GM21723 (cell line): Measurements from ENCODE around the gene ZNF229.
A peak's percentile ranks its signal among the peaks of the same experiment; 100 is the strongest.
"Not testable (repeated sequence)": the region's sequence is repeated elsewhere in the genome, so short reads cannot be mapped to it uniquely, and the experiment has no call there.

Source experiments
- ATAC-seq: cut with Tn5 transposase; IDR thresholded peaks from one replicate; pipeline ENCODE4 v1.9.1; 2021; ENCODE audit warnings: mild to moderate bottlenecking, moderate library complexity; ENCODE audit not compliant: unreplicated experiment

ZNF229 gene

GRCh38 chr19:44447916-44448674 is at the start of gene ZNF229:
ZNF229 (minus strand) TSS chr19:44448472; CDS start chr19:44442847, 5,625 bp downstream.
- no peak for ATAC-seq

GRCh38 chr19:44496711-44497110 is 48.4 kb upstream of the ZNF229 start:
- no peak for ATAC-seq

GRCh38 chr19:44476559-44477408 is 28.5 kb upstream of the ZNF229 start:
- no peak for ATAC-seq

- not testable (repeated sequence) for ATAC-seq
Observed at GRCh38 chr19:44468730-44469129, 20.5 kb upstream of the ZNF229 start.

- not testable (repeated sequence) for ATAC-seq
Observed at GRCh38 chr19:44462600-44463286, 14.5 kb upstream of the ZNF229 start.

DNA sequence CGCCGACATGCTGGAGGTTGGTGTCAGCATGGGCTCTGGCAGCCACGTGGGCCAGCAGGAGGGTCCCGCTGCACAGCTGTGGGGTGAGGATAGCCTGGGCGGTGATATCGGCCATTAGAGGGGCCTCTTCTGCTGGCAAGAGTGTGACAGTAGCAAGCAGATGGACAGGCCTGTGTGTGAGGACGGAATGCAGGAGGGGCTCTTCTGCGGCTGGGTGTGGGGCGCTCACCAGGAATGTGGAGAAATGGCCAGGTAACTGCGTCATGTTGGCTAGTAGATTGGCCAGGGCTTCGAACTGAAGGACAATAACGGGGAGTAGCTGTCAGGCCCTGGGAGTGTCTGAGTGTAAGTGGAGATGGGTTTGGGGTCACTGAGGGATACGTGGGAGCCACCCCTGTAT is 7.7 kb upstream of the ZNF229 start:
- not testable (repeated sequence) for ATAC-seq

- no peak for ATAC-seq
Observed at GRCh38 chr19:44455100-44455499, 6.8 kb upstream of the ZNF229 start.

GRCh38 chr19:44452367-44452766 is 4.1 kb upstream of the ZNF229 start:
- ATAC-seq, result no peak

DNA sequence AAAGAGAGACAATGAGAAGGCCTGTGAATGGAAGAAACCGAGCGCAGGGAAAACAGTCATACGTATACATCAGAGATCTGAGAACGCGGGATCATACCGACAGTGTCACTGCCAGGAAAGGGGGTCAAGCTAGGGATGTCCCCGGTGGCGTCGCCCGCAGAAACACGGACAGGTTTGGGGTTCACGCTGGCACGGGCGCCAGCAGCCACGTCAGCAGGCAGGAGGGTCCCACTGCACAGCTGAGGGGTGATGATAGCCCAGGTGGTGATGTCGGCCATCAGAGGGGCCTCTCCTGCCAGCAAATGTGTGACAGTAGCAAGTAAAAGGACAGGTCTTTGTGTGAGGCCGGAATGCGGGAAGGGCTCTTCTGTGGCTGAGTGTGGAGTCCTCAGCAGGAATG is 3.4 kb upstream of the ZNF229 start:
- no peak for ATAC-seq

DNA sequence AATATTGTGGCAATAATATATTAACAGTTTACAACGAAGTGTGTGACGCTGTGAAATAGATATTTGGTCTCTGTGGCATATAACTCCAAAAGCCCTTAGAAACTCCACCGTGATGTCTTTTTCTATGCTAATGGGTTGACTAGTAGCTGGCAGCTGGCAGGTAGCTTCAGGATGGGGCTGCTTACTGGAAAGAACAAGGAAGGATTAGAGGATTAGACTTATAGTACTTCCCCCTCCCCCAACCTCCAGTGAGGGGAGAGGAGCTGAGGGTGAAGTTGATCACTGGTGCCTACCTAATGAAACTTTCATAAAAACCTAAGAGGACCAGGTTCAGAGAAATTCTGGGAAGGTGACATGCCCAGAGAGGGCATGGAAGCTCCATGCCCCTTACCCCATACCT is 9.8 kb downstream of the ZNF229 start:
- no peak for ATAC-seq

- no peak for ATAC-seq
Observed at GRCh38 chr19:44435441-44435840, 12.8 kb downstream of the ZNF229 start.

DNA sequence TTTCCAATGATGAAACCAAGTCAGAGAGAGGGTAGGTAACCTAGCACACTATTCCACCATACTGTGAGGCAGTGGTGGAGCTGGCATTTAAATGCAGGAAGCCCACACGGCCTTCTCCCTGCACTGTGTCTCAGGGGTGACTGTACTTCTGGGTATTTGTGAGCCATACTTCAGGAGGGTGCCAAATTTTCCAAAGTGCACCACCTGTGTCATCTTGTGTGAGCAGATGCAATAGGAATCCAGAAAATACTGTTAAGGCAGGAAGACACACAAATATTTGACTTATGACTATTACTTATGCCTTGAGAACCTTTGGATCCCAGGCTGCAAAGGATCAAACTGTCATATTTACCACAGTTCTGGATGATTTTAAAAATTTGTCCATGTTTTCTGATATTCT is 17.3 kb downstream of the ZNF229 start:
- no peak for ATAC-seq

- not testable (repeated sequence) for ATAC-seq
Observed at GRCh38 chr19:44415553-44415952, 32.7 kb downstream of the ZNF229 start.

GRCh38 chr19:44401139-44402115 is 46.8 kb downstream of the ZNF229 start, which contains the start of gene ZNF285:
ZNF285 (minus strand) TSS chr19:44401608; CDS start chr19:44397213, 4,395 bp downstream.
- ATAC-seq, result peak; percentile 55

DNA sequence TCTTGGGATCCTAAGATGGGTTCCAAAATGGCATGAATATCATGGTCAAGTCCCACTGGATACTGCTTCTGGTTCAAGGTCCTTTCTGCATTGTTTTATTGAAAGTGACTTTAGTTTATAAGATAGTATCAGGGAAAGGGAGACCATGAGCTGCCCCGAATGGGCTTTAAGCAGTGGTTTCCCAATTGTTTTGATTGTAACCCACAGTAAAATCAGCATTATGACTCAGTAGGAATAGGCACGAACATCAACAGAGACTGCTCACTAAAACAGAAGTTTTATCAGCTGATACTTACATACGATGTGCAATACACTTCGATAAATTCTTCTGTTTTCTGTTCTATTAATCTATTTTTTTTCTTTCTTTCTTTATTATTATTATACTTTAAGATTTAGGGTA is 59.0 kb downstream of the ZNF229 start:
- not testable (repeated sequence) for ATAC-seq
